Measurements from ENCODE around the gene EEA1.

EEA1 gene

DNA sequence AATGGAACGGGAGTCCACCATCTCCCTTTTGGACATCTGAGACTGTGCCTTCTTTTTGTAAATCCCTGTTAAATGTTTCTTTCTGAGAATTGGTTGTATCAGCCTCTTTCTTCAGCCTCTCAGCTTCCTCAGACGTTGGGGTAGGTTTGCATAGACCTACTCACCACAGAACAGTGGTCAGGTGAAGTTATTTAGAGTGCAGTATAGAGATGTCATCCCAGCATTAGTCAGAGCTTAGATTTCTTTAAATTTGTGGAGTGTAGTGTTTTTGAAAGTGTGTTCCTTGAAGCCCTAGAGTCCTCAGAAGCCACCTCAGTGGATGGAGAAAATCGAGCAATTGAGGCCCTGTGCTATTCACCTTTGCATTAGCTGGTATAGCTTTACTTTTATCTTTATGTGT lies 8.9 kb upstream of the EEA1 start:
- no peak for DNase-seq (ENCODE audit: low spot score)

DNA sequence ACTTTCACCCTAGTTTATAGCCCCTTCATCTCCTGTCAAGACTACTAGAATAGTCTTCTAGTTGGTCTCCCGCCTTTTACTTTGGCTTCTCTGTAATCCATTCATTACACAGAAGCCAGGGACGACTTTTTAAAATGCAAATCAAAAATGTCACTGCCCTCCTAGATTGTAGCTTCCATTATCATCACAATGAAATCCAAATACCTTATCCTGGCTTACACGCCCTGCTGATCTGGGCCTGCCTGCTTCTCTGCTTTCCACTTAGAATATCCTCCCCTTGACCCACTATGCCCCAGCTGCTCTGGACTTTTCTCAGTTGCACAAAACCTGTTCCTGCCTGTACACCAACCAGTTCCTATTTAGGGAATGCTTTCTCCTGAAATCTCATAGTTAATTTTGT lies 4.5 kb upstream of the EEA1 start:
- no peak for DNase-seq (ENCODE audit: low spot score)

DNA sequence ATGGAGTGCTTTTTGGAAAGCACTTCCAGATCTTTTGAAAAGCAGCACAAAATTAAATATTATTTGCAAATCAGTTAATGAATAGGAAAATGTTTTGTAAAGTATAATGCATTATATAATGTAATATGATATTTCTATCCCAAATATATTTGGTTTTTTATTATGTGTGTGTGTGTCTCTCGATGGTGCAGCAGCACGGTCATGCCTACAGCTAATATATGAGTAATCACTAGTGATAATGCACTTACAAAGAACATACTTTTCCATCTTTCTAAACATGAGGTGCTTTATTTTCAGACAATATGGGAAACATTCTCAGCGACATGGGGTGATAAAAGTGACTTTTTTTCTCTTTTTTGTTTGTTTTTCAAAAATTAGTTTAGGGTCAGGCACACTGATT lies 1.3 kb upstream of the EEA1 start:
- no peak for DNase-seq (ENCODE audit: low spot score)

DNA sequence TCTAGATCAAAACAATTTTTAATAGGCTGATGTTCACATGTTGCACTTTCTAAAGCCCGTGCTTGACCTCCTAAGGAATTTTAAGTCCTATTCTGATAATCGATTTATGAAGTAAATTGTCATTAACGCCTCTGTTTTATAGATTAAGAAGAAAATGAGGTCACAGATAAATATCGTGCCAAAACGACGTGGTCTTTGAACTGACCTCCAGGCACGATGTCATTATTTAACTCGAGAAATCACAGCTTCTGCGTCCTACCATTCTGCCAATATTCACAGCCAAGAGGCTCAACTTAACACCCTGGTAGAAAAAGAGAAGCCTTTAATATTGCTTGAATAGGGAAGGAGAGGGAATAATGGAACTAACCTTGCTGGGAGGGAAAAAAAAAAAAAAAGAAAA lies 888 bp upstream of the EEA1 start:
- no peak for DNase-seq (ENCODE audit: low spot score)

DNA sequence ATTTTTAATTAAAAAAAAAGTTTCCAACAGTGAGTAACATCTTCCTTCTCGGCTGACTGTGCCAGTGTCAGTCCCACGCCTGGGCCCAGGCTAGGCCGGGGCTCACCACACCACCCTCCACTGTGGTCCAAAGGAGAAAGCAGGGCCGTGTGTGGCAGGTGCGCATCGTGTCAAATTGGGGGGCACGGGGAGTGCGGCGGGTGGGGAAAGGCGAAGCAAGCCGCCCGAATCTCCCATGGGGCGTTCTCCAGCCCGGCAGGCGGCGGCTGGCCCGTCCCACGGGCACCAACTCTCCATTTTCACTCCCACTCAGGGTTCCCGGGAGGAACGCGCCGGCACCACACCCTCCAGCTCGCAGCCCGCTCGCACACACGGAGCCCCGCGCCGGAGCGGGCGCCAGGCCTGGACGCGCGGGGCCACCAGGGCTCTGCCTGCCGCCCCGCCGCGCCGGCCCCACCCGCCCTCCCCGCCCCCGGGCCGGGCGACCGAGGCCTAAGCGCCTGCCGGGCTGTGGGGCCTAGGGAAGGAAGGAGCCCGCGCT lies 604 bp downstream of the EEA1 start:
- peak; percentile 32 for DNase-seq (ENCODE audit: low spot score)

DNA sequence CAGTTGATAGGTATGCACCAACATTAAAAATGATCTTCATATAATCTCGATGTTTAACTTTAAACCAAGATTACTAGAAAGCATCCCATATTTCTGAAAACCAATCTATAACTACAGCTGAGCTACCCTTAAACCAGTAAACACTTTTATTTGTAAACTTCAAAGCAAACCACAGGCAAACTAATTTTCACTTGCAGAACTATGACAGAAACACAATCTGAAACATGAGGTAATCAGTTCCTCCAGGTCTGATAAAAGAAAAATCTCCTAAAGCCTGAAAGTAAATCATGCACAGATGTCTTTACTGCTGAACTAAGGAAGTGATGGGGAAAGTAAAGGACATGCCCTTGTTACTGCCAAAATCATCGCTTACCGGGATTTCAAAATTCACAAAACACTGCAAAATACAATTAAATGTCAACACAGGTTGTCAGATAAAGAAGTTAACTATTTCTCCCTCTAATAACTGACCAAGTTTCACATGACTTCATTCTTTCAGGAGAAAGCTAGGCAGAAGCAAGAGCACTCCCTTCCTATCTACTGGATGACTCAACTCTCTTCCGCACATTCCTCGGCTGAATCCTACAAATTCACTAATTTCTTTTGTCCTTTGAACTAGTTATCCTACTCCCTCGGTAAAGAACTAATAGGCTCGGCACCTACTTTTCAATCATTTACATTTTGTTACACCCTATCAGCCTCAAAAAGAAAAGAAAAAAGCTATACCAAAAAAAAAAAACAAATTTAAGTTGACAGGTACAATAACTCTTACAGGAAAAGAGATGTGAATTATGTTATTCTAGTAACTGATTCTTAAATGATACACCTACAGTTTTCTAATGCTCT lies 1.4 kb downstream of the EEA1 start:
- DNase-seq (ENCODE audit: low spot score), result peak; percentile 46

DNA sequence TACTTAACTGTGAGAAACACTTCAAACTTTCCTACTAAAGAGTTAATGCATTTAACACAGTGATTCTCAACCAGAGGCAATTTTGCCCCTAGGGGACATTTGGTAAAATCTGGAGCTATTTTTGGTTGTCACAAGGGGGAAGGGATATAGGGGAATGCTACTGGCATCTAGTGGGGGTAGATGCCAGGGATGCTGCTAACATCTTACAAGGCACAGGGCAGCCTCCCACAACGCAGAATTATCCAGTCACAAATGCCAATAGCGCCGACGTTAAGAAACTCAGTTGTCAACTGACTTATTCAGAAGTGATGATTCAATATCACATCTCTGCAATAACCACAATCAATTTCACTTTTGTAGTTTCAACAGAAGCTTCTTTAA lies 2.0 kb downstream of the EEA1 start:
- peak; percentile 72 for DNase-seq (ENCODE audit: low spot score)

DNA sequence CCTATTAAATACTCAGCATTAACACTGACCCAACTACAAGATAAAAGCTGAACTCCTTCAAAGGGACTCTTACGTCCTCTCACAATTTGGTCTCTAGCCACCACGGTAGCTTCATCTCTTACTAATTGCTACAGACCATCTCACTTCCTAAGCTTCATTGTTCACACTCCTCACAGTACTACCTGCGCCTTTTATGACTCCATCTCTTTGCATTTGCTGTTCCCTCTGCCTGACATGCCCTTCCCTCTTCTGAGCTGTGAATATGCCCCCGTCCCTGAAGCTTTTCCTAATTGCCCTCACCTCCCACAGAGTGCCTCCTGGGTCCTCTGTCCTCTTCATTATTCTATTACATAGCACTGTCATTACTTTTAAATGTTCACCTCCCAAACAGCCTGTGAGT lies 2.5 kb downstream of the EEA1 start:
- no peak for DNase-seq (ENCODE audit: low spot score)

DNA sequence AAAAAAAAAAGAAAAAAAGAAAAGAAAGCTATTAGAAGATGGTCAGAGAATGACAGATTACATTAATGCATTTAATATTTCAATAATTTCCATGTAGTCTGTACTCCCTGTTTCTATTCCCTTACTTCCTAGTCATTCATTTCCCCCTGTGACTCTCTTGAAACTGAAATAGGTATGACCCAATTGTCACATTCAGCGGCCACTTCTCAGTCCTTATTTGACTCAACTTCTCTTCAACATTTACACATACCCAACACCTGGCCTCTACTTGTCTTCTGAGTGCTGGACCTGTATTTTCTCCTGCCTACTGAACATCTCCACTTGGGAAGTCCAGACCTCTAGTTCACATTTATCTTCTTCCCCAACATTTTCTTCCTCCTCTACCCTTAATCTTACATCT lies 7.2 kb downstream of the EEA1 start:
- DNase-seq (ENCODE audit: low spot score), result peak; percentile 49

DNA sequence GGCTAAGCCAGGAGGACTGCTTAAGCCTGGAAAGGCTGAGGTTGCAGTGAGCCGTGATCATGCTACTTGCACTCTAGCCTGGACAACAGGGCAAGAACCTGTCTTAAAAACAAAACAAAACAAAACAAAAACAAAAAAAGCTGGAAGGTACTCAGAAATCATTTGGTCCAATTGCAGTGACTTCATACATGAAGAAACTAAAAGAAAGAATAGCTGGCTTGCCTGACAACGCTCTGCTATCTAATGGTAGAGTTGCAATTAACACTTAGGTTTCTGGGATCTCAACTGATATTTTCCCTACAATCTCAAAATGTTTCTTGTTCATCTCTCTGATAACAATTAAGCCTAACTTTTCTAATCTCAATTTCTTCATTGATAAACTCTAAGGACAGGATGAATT lies 13.7 kb downstream of the EEA1 start:
- DNase-seq (ENCODE audit: low spot score), result no peak

DNA sequence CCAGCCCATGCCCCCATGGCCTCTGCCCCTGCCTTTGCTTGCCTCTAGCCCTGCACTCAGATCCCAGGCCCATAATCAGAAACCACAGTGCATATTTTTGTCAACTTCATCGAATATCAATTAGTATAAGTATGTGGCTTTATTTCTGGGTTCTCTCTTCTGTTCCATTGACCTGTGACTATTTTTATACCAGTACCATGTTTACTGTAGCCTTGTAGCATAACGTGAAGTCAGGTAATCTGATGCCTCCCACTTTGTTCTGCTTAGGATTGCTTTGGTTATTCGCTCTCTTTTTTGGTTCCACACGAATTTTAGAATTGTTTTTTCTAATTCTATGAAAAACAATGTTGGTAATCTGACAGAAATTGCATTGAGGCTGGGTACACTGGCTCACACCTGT lies 14.9 kb downstream of the EEA1 start:
- no peak for DNase-seq (ENCODE audit: low spot score)

DNA sequence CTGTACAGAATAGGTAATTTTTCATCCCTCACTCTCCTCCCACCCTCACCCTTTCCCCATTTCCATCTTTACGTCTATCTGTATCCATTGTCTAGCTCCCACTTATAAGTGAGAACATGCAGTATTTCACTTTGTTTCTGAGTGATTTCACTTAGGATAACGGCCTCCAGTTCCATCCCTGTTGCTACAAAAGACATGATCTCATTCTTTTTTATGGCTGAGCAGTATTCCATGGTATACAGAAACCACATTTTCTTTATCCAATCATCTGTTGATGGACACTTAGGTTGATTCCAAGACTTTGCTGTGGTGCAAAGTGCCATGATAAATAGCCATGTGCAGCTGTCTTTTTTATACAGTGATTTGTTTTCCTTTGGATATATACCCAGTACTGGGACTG lies 16.4 kb downstream of the EEA1 start:
- DNase-seq (ENCODE audit: low spot score), result no peak

DNA sequence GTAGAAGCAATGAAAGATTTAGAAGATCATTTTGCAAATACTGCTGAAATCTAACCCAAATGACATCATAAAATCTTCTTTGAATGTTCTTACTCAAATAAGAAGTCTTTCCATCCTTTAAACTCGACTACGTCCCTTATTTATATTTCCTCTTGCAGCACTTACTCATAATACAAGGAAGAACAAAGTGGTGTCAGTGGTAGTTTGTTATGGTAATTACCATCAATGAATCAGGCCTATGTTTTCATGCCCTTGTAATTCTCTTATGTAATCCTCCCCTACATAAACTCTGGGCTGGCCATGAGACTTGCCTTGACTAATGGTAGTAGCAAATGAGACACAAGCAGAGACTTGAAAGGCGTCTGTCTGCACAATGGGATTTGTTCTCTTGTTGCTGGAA lies 17.0 kb downstream of the EEA1 start:
- DNase-seq (ENCODE audit: low spot score), result peak; percentile 46

DNA sequence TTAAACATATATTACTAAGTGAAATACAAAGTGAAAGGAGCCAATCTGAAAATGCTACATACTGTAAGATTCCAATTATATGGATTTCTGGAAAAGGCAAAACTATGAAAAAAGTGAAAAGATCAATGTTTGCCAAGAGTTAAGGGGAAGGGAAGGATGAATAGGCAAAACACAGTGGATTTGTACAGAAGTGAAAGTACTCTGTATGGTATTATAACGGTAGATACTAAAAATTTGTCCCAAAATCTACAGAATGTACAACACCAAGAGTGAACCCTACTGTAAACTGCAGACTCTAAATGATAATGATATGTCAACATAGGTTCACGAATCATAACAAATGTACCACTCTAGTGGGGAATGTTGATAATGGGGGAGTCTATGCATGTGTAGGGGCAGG lies 17.8 kb downstream of the EEA1 start:
- DNase-seq (ENCODE audit: low spot score), result no peak

DNA sequence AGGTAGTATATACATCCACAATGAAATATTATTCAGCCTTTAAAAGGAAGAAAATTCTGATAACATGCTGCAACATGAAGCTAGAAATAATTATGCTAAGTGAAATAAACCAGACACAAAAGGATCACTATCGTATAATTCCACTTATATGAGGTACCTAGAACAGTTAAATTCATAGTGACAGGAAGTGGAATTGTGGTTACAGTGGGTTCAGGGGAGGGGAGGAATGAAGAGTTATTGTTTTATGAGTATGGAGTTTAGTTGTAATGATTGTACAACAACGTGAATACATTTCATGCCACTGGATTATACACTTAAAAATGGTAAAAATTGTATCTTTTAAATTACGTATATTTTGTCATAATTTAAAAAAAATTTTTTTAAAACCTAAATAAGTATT lies 21.0 kb downstream of the EEA1 start:
- DNase-seq (ENCODE audit: low spot score), result peak; percentile 43

DNA sequence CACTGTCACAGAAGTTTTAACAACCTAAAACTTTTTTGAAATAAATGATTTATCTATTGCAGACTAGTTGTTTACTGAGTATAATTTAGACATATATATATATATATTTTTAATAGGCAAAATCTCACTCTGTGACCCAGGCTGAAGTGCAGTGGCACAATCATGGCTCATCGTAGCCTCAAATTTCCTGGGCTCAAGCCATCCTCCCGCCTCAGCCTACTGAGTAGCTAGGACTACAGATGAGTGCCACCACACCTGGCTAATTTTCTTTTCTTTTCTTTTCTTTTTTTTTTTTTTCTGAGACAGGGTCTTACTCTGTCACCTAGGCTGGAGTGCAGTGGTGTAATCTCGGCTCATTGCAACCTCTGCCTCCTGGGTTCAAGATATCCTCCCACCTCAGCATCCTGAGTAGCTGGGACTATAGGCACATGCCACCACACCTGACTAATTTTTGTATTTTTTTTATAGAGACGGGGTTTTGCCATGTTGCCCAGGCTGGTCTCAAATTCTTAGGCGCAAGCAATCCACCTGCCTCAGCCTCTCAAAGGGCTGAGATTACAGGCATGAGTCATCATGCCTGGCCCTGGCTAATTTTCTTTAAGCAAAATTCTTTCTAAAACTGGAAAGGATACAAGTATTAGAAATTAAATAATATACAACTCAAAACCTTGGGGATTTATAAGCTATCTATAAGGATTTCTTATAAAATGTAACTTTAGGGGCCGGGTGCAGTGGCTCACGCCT lies 23.1 kb downstream of the EEA1 start:
- no peak for DNase-seq (ENCODE audit: low spot score)

DNA sequence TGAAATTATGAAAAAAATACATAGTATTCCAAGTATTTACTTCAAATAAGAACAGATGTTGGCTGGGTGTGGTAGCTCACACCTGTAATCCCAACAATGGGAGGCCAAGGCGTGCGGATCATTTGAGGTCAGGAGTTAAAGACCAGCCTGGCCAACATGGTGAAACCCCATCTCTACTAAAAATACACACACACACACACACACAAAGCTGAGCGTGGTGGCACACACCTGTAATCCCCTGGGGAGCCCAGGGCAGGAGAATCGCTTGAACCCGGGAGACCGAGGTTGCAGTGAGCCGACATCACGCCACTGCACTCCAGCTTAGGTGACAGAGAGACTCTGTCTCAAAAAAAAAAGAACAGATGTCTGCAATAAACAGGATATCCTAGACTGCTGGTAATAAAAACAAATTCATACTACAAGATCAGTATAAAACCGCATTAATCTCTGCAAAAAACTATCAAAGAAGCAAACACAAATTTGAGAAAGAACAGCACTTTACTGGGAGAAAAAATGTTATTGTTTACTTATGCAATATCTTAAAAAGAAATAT lies 23.8 kb downstream of the EEA1 start:
- no peak for DNase-seq (ENCODE audit: low spot score)

DNA sequence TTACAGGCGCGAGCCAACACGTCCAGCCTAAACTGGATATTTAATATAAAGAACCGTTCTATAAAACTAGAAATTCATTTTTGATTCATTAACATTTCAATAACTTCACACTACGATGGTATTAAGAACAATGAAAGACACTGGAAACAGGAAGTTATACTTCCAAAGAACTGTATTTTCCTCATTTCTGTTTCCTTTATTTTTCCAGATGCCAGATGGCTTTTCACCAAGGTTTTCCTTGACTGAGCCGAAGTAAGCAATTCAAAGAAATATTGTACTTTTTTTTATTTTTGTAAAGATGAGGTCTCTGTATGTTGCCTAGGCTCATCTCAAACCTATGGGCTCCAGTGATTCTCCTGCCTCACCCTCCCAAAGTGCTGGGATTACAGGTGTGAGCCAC lies 28.2 kb downstream of the EEA1 start:
- no peak for DNase-seq (ENCODE audit: low spot score)

DNA sequence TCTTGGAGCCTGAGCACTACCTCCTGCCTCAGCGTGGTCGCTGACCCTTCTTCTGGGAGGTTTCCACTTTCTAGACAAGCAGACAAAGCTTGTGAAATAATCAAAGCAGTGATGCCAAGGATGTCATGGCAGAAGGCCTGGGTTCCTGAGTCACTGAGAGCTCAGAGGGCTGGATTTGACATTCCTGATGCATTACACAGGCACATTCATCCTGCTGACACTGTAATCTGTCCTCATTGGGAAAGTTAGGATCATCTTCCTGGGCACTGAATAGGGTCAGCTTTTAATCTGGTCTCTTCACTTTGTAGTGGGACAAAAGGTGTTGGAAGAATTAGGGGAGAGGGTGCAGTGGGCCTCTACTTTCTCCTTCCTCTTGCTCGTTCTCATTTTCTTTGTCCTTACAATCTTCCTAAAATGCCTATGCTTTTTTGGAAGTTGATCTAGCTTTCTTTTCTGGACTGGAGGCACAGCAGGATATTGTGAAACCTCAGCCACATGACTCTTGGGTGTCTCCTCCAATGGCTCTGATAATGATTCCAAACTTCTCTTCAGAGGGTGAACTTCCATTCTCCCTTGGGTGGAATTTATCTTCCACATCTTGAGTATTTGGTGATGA lies 29.6 kb downstream of the EEA1 start:
- DNase-seq (ENCODE audit: low spot score), result no peak

DNA sequence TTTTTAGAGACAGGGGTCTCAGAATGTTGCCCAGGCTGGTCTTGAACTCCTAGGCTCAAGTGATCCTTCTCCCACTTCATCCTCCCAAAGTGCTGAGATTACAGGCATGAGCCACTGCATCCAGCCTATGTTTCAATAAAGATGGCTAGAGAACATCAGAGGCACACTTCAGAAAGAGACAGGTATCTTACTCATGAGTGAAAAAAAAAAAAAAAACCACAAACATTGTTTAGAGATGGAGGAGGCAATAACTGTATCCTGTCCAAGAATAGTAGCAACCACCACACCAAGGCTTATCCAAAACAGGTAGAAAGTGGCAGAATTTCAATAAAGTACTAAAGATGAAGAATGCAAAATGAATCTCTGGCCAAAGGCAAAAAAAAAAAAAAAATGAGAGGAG lies 30.3 kb downstream of the EEA1 start:
- DNase-seq (ENCODE audit: low spot score), result no peak

DNA sequence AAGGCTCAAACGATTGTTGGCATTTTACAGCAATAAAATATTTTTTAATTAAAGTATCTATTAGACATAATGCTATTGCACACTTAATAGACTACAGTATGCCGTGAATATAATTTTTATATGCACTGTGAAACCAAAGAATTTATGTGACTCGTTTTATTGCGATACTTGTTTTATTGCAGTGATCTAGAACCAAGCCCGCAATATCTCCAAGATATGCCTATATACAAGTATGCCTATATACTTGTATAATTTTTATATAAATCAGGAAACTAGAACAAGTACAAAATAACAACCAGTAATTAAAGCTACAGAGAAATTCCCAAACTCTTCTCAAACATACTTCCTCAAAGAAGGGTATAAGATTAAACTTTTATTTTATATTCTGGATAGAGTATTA lies 31.3 kb downstream of the EEA1 start:
- DNase-seq (ENCODE audit: low spot score), result no peak

DNA sequence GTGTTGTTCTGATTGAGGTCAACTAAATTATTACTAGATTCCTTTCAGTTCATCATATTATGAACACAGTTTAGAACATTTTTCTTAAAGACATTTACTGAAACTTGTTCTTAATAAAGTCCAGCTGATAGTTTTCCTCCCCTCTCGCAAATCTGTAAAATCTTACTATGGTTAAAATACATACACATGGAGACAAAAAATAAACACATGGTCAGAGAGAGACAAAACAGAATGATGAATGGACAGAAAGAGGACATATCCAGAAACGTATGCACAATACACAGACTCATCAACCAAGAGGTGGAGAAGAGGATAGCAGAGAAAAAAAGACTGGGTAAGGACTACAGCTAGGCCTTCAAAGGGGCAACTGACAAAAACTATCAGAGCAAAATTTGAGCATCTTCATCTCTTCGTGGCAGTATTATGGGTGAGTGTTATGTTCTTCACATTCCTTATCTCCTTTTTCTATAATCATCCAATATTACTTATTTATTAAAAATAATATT lies 38.4 kb downstream of the EEA1 start:
- DNase-seq (ENCODE audit: low spot score), result no peak

DNA sequence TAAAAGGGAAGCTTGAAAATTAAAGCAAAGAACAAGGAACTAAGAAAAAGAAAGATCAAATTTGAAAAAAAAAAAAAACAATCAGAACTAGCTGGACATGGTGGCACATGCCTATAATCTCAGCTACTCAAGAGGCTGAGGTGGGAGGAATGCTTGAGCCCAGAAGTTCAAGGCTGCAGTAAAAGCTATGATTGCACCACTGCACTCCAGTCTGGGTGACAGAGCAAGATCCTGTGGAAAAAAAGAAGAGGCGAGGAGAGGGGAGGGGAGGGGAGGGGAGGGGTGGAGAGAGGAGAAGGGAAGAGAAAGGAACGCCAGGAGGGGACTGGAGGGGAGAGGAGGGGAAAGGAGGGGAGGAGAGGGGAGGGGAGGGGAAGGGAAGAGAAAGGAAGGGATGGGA lies 43.0 kb downstream of the EEA1 start:
- no peak for DNase-seq (ENCODE audit: low spot score)
